ENCODE data around the gene COL24A1. TPM values are rescaled to one million over a fixed set of nuclear protein-coding genes. Genes with fewer than 3 reads are reported as not detected.
A peak's percentile ranks its signal among the peaks of the same experiment; 100 is the strongest.
"Not testable (repeated sequence)": the region's sequence is repeated elsewhere in the genome, so short reads cannot be mapped to it uniquely, and the experiment has no call there.

COL24A1 gene
- total RNA-seq, 6 experiments from 2014 or later: 1.1 to 2.4 (median 1.3) TPM

DNA sequence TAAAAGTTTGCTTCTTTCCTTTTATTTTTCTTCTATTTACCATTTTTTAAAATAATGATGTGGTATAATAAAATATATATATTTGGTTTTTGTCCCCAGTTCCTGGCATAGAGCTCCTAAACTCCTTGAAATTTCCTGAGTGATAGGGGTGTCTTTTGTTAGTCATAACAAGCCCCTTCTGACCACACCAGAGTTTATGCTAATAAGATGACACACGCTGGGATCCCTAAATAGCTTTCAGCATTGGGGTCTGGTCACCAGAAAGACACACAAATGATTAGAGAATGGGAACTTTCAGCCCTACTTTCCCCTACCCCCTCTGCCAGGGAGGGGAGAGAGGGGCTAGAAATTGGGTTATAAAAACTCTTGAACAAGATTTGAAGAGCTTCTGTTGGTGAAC lies 56.2 kb downstream of the COL24A1 start:
- TF ChIP-seq, protein P1, sequence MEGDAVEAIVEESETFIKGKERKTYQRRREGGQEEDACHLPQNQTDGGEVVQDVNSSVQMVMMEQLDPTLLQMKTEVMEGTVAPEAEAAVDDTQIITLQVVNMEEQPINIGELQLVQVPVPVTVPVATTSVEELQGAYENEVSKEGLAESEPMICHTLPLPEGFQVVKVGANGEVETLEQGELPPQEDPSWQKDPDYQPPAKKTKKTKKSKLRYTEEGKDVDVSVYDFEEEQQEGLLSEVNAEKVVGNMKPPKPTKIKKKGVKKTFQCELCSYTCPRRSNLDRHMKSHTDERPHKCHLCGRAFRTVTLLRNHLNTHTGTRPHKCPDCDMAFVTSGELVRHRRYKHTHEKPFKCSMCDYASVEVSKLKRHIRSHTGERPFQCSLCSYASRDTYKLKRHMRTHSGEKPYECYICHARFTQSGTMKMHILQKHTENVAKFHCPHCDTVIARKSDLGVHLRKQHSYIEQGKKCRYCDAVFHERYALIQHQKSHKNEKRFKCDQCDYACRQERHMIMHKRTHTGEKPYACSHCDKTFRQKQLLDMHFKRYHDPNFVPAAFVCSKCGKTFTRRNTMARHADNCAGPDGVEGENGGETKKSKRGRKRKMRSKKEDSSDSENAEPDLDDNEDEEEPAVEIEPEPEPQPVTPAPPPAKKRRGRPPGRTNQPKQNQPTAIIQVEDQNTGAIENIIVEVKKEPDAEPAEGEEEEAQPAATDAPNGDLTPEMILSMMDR (IDR thresholded peaks at IDR 0.05): no peak
- H3K4me1 Mint-ChIP-seq (ENCODE audit: low read depth): peaks cover 10% of the 10 kb centered on the region
- no peak overlapping the region for H3K27ac Mint-ChIP-seq
- H3K36me3 Mint-ChIP-seq (ENCODE audit: low read depth): no peaks in the 10 kb centered on the region
- DNase-seq: no peak
- no peaks in the 10 kb centered on the region for H3K9me3 Mint-ChIP-seq
- H3K27me3 Mint-ChIP-seq (ENCODE audit: insufficient read depth): peaks cover 3% of the 10 kb centered on the region; the same call in 1 of the 2 replicates
- no peak overlapping the region for H3K4me3 Mint-ChIP-seq

DNA sequence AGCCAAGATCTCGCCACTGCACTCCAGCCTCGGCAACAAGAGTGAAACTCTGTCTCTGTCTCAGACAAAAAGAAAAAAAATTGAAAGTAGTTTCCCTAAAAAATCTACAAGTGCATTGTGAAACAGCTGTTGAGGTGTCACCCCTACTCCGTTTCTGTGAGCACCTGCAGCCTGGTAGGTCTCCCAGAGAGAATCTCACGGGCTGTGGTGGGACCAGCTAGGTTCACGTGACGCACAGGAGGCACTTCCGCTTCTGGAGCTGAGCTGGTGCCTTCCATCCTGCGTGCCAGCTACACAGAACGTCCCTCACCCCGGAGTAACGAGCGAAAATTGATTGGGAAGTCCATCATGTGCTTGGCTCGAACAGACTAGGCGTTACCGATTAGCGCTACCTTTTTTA lies 66.8 kb downstream of the COL24A1 start:
- no peaks in the 10 kb centered on the region for H3K36me3 Mint-ChIP-seq (ENCODE audit: low read depth)
- H3K4me3 Mint-ChIP-seq: no peak overlapping the region
- H3K4me1 Mint-ChIP-seq (ENCODE audit: low read depth): peaks cover 11% of the 10 kb centered on the region
- no peak overlapping the region for H3K27ac Mint-ChIP-seq
- TF ChIP-seq, protein P1 (IDR thresholded peaks at IDR 0.05): no peak
- no peak for DNase-seq
- H3K9me3 Mint-ChIP-seq: no peaks in the 10 kb centered on the region
- peaks cover 2% of the 10 kb centered on the region for H3K27me3 Mint-ChIP-seq (ENCODE audit: insufficient read depth)

DNA sequence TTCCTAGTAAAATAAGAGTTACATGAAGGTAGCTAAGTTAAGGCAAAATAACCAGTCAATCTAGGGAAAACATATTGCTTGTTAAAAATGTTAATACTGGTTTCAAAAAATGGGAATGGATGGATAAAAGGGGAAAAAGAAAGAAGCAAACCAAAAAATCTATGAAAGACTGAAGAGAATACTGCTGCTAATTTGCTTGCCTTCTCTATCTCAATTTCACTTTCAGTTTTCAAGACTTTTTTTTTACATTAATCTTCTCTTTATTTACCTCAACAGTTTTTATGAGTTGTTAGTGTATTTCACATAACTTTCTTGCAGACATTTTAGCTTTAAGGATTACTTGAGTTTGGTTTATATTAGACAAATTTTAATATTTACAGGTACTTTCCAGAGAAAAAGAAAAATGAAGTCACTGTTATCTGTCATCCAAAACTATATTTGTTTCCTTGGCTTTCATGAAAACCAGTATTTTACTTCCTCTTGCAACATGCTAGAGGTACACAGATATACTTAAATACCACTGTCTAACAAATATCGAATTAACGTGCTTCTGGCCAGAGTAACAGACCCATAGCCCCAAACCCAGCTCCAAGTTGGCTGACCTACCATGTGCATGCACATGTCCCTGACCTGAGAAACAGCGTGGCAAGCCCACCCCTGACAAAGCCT lies 70.7 kb downstream of the COL24A1 start:
- TF ChIP-seq, protein P1 (IDR thresholded peaks at IDR 0.05): no peak
- H3K4me3 Mint-ChIP-seq: no peak overlapping the region
- DNase-seq: no peak
- H3K36me3 Mint-ChIP-seq (ENCODE audit: low read depth): no peaks in the 10 kb centered on the region
- peaks cover 18% of the 10 kb centered on the region for H3K4me1 Mint-ChIP-seq (ENCODE audit: low read depth)
- no peak overlapping the region for H3K27ac Mint-ChIP-seq
- peaks cover 2% of the 10 kb centered on the region for H3K27me3 Mint-ChIP-seq (ENCODE audit: insufficient read depth)
- no peaks in the 10 kb centered on the region for H3K9me3 Mint-ChIP-seq

DNA sequence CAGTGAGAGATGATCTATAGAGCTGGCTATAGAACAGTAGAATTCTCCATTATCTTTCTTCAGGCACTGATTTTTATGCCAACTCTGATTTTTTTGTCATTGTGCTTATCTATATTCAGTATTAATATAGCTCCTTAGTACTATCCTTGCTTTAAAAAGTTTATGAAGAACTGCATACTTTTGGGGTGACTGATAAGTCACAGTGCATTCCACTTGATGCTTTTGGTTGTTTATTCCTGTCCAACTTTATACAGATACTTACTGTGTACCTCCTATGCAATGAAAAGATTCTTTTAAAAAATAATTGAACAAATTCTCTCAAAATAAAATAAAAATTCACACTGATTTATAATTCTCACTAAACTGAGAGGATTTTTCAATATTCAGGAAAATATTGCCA lies 71.6 kb downstream of the COL24A1 start:
- Mint-ChIP-seq H3K27ac (no peak overlapping the region), H3K4me3 (no peak overlapping the region), H3K4me1 (ENCODE audit: low read depth) (peaks cover 18% of the 10 kb centered on the region), H3K27me3 (ENCODE audit: insufficient read depth) (peaks cover 2% of the 10 kb centered on the region), H3K36me3 (ENCODE audit: low read depth) (no peaks in the 10 kb centered on the region), H3K9me3 (no peaks in the 10 kb centered on the region)
- DNase-seq: peak; percentile 46
- TF ChIP-seq, protein P1 (IDR thresholded peaks at IDR 0.05): no peak

DNA sequence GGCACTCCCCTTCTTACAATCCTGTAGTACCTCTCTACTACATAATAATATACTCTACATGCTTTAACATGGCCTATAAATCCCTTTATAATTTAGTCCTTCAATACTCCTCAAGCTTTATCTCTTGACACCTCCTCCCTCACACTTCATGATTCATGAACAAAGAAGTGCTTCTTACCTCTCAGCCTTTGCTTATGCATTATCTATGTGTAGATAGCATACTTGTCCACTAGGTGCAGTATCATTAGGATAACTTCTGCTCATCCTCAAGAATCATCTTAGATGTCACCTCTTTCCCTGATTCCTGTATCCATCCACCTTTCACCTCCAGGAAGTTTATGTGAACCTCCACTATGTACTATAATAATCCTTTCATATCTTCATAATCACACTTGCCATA lies 74.4 kb downstream of the COL24A1 start:
- TF ChIP-seq, protein P1 (IDR thresholded peaks at IDR 0.05): peak; percentile 66
- DNase-seq: no peak
- peaks cover 18% of the 10 kb centered on the region for H3K4me1 Mint-ChIP-seq (ENCODE audit: low read depth)
- no peaks in the 10 kb centered on the region for H3K9me3 Mint-ChIP-seq
- no peak overlapping the region for H3K27ac Mint-ChIP-seq
- no peak overlapping the region for H3K4me3 Mint-ChIP-seq
- H3K36me3 Mint-ChIP-seq (ENCODE audit: low read depth): no peaks in the 10 kb centered on the region
- H3K27me3 Mint-ChIP-seq (ENCODE audit: insufficient read depth): peaks cover 2% of the 10 kb centered on the region; the same call in 1 of the 2 replicates

DNA sequence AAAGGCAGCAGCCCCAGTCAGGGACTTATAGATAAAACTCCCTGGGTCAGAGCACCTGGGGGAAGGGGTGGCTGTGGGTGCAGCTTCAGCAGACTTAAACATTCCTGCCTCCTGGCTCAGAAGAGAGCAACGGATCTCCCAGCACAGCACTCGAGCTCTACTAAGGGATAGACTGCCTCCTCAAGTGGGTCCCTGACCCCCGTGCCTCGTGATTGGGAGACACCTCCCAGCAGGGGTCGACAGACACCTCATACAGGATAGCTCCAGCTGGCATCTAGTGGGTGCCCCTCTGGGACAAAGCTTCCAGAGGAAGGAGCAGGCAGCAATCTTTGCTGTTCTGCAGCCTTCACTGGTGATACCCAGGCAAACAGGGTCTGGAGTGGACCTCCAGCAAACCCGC lies 84.1 kb downstream of the COL24A1 start:
- H3K4me1 Mint-ChIP-seq (ENCODE audit: low read depth): peaks cover 25% of the 10 kb centered on the region
- H3K9me3 Mint-ChIP-seq; H3K27ac Mint-ChIP-seq; DNase-seq; H3K36me3 Mint-ChIP-seq (ENCODE audit: low read depth); H3K27me3 Mint-ChIP-seq (ENCODE audit: insufficient read depth); H3K4me3 Mint-ChIP-seq: not testable (repeated sequence)

DNA sequence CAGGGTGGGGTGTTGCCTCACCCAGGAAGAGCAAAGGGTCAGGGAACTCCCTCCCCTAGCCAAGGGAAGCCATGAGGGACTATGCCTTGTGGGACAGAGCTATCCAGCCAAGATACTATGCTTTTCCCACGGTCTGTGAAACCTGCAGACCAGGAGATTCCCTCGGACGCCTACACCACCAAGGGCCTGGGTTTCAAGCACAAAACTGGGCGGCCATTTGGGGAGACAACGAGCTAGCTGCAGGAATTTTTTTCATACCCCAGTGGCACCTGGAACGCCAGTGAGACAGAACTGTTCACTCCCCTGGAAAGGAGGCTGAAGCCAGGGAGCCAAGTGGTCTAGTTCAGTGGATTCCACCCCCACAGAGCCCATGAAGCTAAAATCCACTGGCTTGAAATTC lies 84.7 kb downstream of the COL24A1 start:
- H3K4me3 Mint-ChIP-seq; H3K36me3 Mint-ChIP-seq (ENCODE audit: low read depth); DNase-seq; H3K9me3 Mint-ChIP-seq; H3K27ac Mint-ChIP-seq; H3K27me3 Mint-ChIP-seq (ENCODE audit: insufficient read depth): not testable (repeated sequence)
- peaks cover 25% of the 10 kb centered on the region for H3K4me1 Mint-ChIP-seq (ENCODE audit: low read depth)
